ENCODE measurements around the gene PEX7. TPM values are rescaled to one million over a fixed set of nuclear protein-coding genes. Genes with fewer than 3 reads are reported as not detected.
"Not testable (repeated sequence)": the region's sequence is repeated elsewhere in the genome, so short reads cannot be mapped to it uniquely, and the experiment has no call there.

The PEX7 gene
- total RNA-seq, 6 experiments from 2014 or later, result 4.8 to 8.7 (median 5.2) TPM

GRCh38 chr6:136784910-136785746 is 37.3 kb upstream of the PEX7 start:
- Histone ChIP-seq H3K4me1 (peaks cover 0 to 36% (median 7%) of the 10 kb centered on the region in 4 donors), H3K27ac (no peak overlapping the region), H3K4me3 (no peak overlapping the region), H3K36me3 (no peaks in the 10 kb centered on the region), H3K27me3 (no peaks in the 10 kb centered on the region), H3K9me3 (no peaks in the 10 kb centered on the region)
- peak; percentile 65 to 78 (median 68) for ATAC-seq
- intact Hi-C loops (cut with DNase I), result no loop called here
- peak; percentile 60 to 78 (median 68) for DNase-seq
- TF ChIP-seq, protein P1, sequence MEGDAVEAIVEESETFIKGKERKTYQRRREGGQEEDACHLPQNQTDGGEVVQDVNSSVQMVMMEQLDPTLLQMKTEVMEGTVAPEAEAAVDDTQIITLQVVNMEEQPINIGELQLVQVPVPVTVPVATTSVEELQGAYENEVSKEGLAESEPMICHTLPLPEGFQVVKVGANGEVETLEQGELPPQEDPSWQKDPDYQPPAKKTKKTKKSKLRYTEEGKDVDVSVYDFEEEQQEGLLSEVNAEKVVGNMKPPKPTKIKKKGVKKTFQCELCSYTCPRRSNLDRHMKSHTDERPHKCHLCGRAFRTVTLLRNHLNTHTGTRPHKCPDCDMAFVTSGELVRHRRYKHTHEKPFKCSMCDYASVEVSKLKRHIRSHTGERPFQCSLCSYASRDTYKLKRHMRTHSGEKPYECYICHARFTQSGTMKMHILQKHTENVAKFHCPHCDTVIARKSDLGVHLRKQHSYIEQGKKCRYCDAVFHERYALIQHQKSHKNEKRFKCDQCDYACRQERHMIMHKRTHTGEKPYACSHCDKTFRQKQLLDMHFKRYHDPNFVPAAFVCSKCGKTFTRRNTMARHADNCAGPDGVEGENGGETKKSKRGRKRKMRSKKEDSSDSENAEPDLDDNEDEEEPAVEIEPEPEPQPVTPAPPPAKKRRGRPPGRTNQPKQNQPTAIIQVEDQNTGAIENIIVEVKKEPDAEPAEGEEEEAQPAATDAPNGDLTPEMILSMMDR (IDR thresholded peaks at IDR 0.05), result no peak
- TF ChIP-seq POLR2A (IDR thresholded peaks at IDR 0.05), result no peak
- WGBS (ENCODE audit: insufficient coverage, low coverage, low lambda C conversion rate, missing lambda C conversion rate), result 61% methylated on average over 8 of the region's 10 CpGs

DNA sequence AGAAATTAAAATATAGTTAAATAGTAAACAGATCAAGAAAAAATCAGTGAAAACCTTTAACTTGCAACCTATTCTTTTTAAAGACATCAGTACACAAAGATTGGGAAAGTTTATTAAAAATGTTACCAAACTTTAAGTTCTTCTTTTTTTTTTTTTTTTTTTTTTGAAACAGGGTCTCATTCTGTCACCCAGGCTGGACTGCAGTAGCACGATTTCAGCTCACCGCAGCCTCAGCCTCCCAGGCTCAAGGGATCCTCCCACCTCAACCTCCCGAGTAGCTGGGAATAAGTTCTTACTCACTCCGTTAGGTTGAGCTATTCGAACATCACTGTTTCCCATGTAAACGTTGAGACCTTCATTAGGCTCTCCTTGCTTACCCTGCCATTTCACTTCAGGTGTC is 35.7 kb upstream of the PEX7 start:
- Histone ChIP-seq H3K9me3 (no peaks in the 10 kb centered on the region), H3K36me3 (no peaks in the 10 kb centered on the region), H3K4me3 (no peak overlapping the region), H3K27ac (peak overlapping the region in 1 of 3 donors; percentile 11), H3K27me3 (no peaks in the 10 kb centered on the region), H3K4me1 (peaks cover 0 to 40% (median 7%) of the 10 kb centered on the region in 4 donors)
- ATAC-seq (no peak), DNase-seq (no peak)
- 71% methylated on average over 4 of the region's 6 CpGs for WGBS (ENCODE audit: insufficient coverage, low coverage, low lambda C conversion rate, missing lambda C conversion rate)
- intact Hi-C loops (cut with DNase I), result no loop called here
- no peak for TF ChIP-seq POLR2A (IDR thresholded peaks at IDR 0.05)
- TF ChIP-seq, protein P1 (IDR thresholded peaks at IDR 0.05), result no peak

DNA sequence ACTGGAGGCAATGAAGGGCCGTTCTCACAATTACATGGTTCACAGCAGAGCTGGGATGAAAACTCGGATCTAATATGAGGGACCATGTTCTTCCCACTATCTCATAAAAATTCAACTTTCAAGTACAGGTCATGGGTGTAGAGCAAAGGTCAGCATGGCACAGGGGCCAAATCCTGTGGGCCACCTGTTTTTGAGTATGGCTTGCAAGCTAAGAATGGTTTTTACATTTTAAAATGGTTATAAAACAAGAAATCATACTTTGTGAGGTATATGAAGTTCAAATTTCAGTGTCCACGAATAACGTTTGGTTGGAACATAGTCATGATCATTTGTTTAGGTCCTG is 34.7 kb upstream of the PEX7 start:
- intact Hi-C loops (cut with DNase I), result no loop called here
- no peak overlapping the region for H3K4me3 ChIP-seq
- H3K27ac ChIP-seq, result peak overlapping the region in 1 of 3 donors; percentile 56
- no peaks in the 10 kb centered on the region for H3K27me3 ChIP-seq
- TF ChIP-seq POLR2A (IDR thresholded peaks at IDR 0.05), result no peak
- TF ChIP-seq, protein P1 (IDR thresholded peaks at IDR 0.05), result no peak
- 48% methylated on average over 4 of the region's 4 CpGs for WGBS (ENCODE audit: insufficient coverage, low coverage, low lambda C conversion rate, missing lambda C conversion rate)
- H3K4me1 ChIP-seq, result peaks cover 0 to 40% (median 7%) of the 10 kb centered on the region in 4 donors
- DNase-seq (peak in 1 of 3 donors; percentile 33), ATAC-seq (no peak)
- H3K36me3 ChIP-seq, result no peaks in the 10 kb centered on the region
- H3K9me3 ChIP-seq, result no peaks in the 10 kb centered on the region

- H3K4me3 ChIP-seq, result no peak overlapping the region
- DNase-seq (no peak), ATAC-seq (peak in 1 of 4 donors; percentile 3)
- TF ChIP-seq, protein P1 (IDR thresholded peaks at IDR 0.05), result no peak
- TF ChIP-seq POLR2A (IDR thresholded peaks at IDR 0.05), result no peak
- no peaks in the 10 kb centered on the region for H3K27me3 ChIP-seq
- peak overlapping the region in 1 of 3 donors; percentile 56 for H3K27ac ChIP-seq
- peaks cover 0 to 42% (median 8%) of the 10 kb centered on the region in 4 donors for H3K4me1 ChIP-seq
- H3K9me3 ChIP-seq, result no peaks in the 10 kb centered on the region
- 83% methylated on average over 4 of the region's 7 CpGs for WGBS (ENCODE audit: insufficient coverage, low coverage, low lambda C conversion rate, missing lambda C conversion rate)
- H3K36me3 ChIP-seq, result no peaks in the 10 kb centered on the region
- intact Hi-C loops (cut with DNase I), result no loop called here
Measured at GRCh38 chr6:136788069-136788902, 34.1 kb upstream of the PEX7 start.

DNA sequence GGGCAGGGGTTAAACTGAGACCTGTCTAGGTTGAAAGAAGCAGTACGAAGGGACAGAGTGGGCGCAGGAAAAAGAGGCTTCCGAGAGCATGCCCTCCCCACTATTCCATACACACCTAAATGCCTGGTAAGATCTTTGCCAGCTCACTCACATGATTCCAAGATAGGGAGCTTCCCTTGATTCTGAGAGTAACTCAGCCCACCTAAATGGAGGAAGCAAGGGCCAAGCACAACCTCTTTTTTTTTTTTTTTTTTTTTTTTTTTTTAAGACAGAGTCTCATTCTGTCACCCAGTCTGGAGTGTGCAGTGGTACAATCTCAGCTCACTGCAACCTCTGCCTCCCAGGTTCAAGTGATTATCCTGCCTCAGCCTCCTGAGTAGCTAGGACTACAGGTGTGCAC is 33.0 kb upstream of the PEX7 start:
- H3K9me3 ChIP-seq; H3K4me3 ChIP-seq; intact Hi-C loops (cut with DNase I); DNase-seq; H3K27me3 ChIP-seq; H3K36me3 ChIP-seq; ATAC-seq: not testable (repeated sequence)
- Histone ChIP-seq H3K27ac (peak overlapping the region in 1 of 3 donors; percentile 93), H3K4me1 (peaks cover 0 to 44% (median 9%) of the 10 kb centered on the region in 4 donors)
- WGBS (ENCODE audit: insufficient coverage, low coverage, low lambda C conversion rate, missing lambda C conversion rate), result 66% methylated on average over 3 of the region's 3 CpGs
